Parathyroid adenoma (tissue), 2 donors: ENCODE measurements around the gene AKR1C3.

Experiments
- H2AFZ ChIP-seq: fragments of 300-600 bp; sonication (generic); one replicate; pipeline ENCODE4 v1.7.0; 2017; ENCODE audit warnings: antibody characterized with exemption, mild to moderate bottlenecking
- H3K27ac ChIP-seq: fragments of 300-600 bp; sonication (generic); one replicate; pipeline ENCODE4 v1.7.0; 2017
- H3K27me3 ChIP-seq: fragments of 300-600 bp; sonication (generic); one replicate; pipeline ENCODE4 v1.7.0; 2017; ENCODE audit warnings: low read length; ENCODE audit not compliant: control insufficient read depth, insufficient read depth
- H3K36me3 ChIP-seq: fragments of 300-600 bp; sonication (generic); one replicate; pipeline ENCODE4 v1.7.0; 2017; ENCODE audit warnings: low read length; ENCODE audit not compliant: control insufficient read depth, insufficient read depth
- H3K4me1 ChIP-seq: fragments of 300-600 bp; sonication (generic); one replicate; pipeline ENCODE4 v1.7.0; 2017; ENCODE audit warnings: control low read depth
- H3K4me2 ChIP-seq: fragments of 300-600 bp; sonication (generic); one replicate; pipeline ENCODE4 v1.7.0; 2017; ENCODE audit warnings: low read length
- H3K4me3 ChIP-seq: fragments of 300-600 bp; sonication (generic); one replicate; pipeline ENCODE4 v1.7.0; 2017; ENCODE audit warnings: low read depth, low read length
- H3K79me2 ChIP-seq: fragments of 300-600 bp; sonication (generic); one replicate; pipeline ENCODE4 v1.7.0; 2017; ENCODE audit warnings: control low read depth
- H3K9ac ChIP-seq: fragments of 300-600 bp; sonication (generic); one replicate; pipeline ENCODE4 v1.7.0; 2017; ENCODE audit warnings: mild to moderate bottlenecking
- H3K9me3 ChIP-seq: fragments of 300-600 bp; sonication (generic); one replicate; pipeline ENCODE4 v1.7.0; 2017; ENCODE audit warnings: low read length; ENCODE audit not compliant: control insufficient read depth
- TF ChIP-seq, protein P1 (sequence below): fragments of 300-600 bp; sonication (generic); IDR thresholded peaks from one replicate; pipeline ENCODE4 v1.7.0; 2017; ENCODE audit warnings: antibody characterized with exemption, mild to moderate bottlenecking
- donor health status: primary hyperparathyroidism.

Gene AKR1C3

DNA sequence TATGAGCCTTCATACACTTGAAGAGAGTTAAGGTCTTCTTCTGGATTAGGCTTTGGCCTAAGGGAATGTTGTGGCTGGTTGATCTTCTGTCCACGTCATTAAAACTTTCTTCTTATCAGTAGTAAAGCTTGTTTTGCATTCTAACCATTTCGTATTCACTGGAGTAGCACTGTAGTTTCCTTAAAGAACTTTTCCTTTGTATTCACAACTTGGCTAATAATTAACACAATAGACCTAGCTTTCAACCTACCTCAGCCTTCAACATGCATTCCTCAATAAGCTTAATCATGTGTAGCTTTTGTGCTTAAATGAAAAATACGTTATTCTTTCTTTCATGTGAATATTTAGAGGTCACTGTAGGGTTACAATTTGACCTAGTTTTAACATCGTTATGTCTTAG is 48.0 kb downstream of the AKR1C3 start:
- TF ChIP-seq, protein P1, sequence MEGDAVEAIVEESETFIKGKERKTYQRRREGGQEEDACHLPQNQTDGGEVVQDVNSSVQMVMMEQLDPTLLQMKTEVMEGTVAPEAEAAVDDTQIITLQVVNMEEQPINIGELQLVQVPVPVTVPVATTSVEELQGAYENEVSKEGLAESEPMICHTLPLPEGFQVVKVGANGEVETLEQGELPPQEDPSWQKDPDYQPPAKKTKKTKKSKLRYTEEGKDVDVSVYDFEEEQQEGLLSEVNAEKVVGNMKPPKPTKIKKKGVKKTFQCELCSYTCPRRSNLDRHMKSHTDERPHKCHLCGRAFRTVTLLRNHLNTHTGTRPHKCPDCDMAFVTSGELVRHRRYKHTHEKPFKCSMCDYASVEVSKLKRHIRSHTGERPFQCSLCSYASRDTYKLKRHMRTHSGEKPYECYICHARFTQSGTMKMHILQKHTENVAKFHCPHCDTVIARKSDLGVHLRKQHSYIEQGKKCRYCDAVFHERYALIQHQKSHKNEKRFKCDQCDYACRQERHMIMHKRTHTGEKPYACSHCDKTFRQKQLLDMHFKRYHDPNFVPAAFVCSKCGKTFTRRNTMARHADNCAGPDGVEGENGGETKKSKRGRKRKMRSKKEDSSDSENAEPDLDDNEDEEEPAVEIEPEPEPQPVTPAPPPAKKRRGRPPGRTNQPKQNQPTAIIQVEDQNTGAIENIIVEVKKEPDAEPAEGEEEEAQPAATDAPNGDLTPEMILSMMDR, result no peak
- no peak overlapping the region for H3K27ac ChIP-seq

DNA sequence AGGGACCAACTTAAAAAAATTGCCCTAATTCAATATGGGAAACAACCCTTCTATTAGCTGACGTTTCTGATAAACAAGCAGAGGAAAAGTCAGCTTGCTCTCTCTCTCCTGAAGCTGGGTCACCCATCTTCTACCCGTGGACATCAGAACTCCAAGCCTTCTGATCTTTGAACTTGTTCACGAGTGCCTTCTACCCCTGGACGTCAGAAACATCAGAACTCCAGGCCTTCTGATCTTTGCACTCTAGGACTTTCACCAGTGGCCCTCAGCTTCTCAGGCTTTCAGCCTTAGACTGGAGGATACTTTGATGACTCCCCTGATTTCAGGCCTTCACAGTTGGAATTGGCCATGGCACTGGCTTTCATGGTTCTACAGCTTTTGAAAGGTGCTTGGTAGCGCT is 48.9 kb downstream of the AKR1C3 start:
- Histone ChIP-seq H3K9ac (no peak overlapping the region), H3K27ac (no peak overlapping the region), H3K4me3 (no peak overlapping the region), H3K27me3 (no peaks in the 10 kb centered on the region), H3K9me3 (no peaks in the 10 kb centered on the region), H3K4me1 (no peaks in the 10 kb centered on the region), H2AFZ (no peak overlapping the region), H3K4me2 (no peak overlapping the region), H3K79me2 (no peaks in the 10 kb centered on the region), H3K36me3 (no peaks in the 10 kb centered on the region)
- TF ChIP-seq, protein P1, result no peak

More for the DNA sequence above, 48.0 kb downstream of the AKR1C3 start:
- no peak overlapping the region for H3K9ac ChIP-seq
- no peaks in the 10 kb centered on the region for H3K4me1 ChIP-seq
- H3K4me3 ChIP-seq, result no peak overlapping the region
- H3K9me3 ChIP-seq, result no peaks in the 10 kb centered on the region
- no peak overlapping the region for H2AFZ ChIP-seq
- H3K36me3 ChIP-seq, result no peaks in the 10 kb centered on the region
- H3K79me2 ChIP-seq, result no peaks in the 10 kb centered on the region
- no peak overlapping the region for H3K4me2 ChIP-seq
- no peaks in the 10 kb centered on the region for H3K27me3 ChIP-seq

DNA sequence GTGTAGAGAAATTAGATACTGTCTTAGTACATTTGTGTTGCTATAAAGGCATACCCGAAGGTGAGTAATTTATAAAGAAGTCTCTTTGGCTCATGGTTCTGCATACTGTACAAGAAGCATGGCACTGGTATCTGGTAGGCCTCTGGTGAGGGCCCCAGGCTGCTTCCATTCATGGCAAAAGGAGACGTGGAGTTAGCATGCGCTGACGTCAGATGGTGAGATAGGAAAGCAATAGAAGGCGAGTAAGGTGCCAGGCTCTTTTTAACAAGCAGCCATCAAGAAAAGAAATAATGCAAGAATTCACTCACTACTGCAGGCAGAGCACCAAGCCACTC is 52.7 kb downstream of the AKR1C3 start:
- Histone ChIP-seq H3K4me3 (no peak overlapping the region), H3K27me3 (no peaks in the 10 kb centered on the region), H3K9me3 (no peaks in the 10 kb centered on the region), H3K36me3 (no peaks in the 10 kb centered on the region), H2AFZ (no peak overlapping the region), H3K9ac (no peak overlapping the region), H3K79me2 (no peaks in the 10 kb centered on the region), H3K27ac (no peak overlapping the region), H3K4me2 (no peak overlapping the region), H3K4me1 (no peaks in the 10 kb centered on the region)
- TF ChIP-seq, protein P1, result no peak

DNA sequence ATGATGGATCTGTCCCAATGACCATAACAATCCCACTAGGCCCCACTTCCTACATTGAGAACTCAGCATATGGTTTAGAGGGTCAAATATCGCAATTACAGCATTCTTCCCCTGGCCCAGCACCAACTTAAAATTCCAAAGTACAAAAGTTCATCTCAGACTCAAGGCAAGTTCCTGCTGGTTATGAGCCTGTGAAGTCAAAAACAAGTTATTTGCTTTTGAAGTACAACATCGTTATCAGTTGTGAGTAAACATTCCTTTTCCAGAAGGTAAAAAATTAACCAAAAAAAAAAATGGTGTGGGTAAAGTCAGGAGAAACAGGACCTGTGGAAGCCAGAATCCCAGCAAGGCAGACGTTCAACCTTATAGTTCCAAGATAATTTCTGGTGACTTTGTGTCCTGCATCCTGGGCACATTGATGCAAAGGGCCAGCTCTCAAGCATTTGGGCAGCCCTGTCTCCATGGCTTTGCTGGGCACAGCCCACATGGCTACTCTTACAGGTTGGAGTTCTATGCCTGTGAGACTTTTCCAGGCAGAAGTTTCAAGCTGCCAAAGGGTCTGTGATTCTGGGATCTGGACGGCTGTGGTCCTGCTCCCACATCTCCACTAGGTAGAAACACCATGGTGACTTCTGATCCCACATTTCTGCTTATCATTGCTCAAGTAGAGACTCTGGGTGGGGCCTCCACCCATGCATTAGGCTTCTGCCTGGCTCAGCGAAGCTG is 53.2 kb downstream of the AKR1C3 start:
- Histone ChIP-seq H2AFZ (no peak overlapping the region), H3K27me3 (no peaks in the 10 kb centered on the region), H3K36me3 (no peaks in the 10 kb centered on the region), H3K4me1 (no peaks in the 10 kb centered on the region), H3K4me2 (no peak overlapping the region), H3K4me3 (no peak overlapping the region), H3K27ac (no peak overlapping the region), H3K79me2 (no peaks in the 10 kb centered on the region), H3K9me3 (no peaks in the 10 kb centered on the region), H3K9ac (no peak overlapping the region)
- TF ChIP-seq, protein P1, result no peak
